SU-DHL-6 (cell line): ENCODE data around the gene MYOF.

Source experiments
- CTCF ChIP-seq: fragments of 200-600 bp; sonication (generic); IDR thresholded peaks from one replicate; pipeline ENCODE4 v1.5.1; 2017; ENCODE audit warnings: antibody characterized with exemption, mild to moderate bottlenecking, low read length, moderate library complexity; ENCODE audit not compliant: insufficient read depth, poor library complexity, severe bottlenecking
- EZH2phosphoT487 ChIP-seq: fragments of 200-600 bp; sonication (generic), shearing (Covaris generic); conservative IDR thresholded peaks from 2 replicates; pipeline ENCODE4 v1.6.1; 2018; ENCODE audit warnings: mild to moderate bottlenecking, antibody characterized with exemption, low read length, moderate library complexity, mixed read lengths

GRCh38 chr10:93337309-93337721 lies 144.8 kb downstream of the MYOF start:
- TF ChIP-seq CTCF (no peak), EZH2phosphoT487 (no peak)
